T-helper 2 cell treated with Interferon-gamma antibody and Interleukin-4, amounts not matched to agents 5 μg/mL and 100 μg/mL, for 36 hours (primary cell): Measurements from ENCODE around the gene N4BP2L1.

ENCODE experiments used
- DNase-seq: peaks from one replicate; pipeline ENCODE4 v3.0.0; 2021; ENCODE audit warnings: low spot score
- H3K27ac Mint-ChIP-seq: one replicate; pipeline ENCODE4 v1.8.0; 2021; ENCODE audit warnings: mild to moderate bottlenecking, mixed read lengths
- H3K27me3 Mint-ChIP-seq: one replicate; pipeline ENCODE4 v1.8.0; 2021; ENCODE audit warnings: low read depth, mixed read lengths
- H3K36me3 Mint-ChIP-seq: one replicate; pipeline ENCODE4 v1.8.0; 2021; ENCODE audit warnings: low read depth, mixed read lengths
- H3K4me1 Mint-ChIP-seq: one replicate; pipeline ENCODE4 v1.8.0; 2021; ENCODE audit warnings: low read depth, mixed read lengths
- H3K4me3 Mint-ChIP-seq: one replicate; pipeline ENCODE4 v1.8.0; 2022; ENCODE audit warnings: mild to moderate bottlenecking, moderate library complexity, mixed read lengths
- H3K9me3 Mint-ChIP-seq: one replicate; pipeline ENCODE4 v1.8.0; 2021; ENCODE audit warnings: mixed read lengths

The N4BP2L1 gene

GRCh38 chr13:32426191-32426989 is 1.5 kb downstream of the N4BP2L1 start:
- Mint-ChIP-seq H3K27me3 (no peaks in the 10 kb centered on the region), H3K4me3 (peak overlapping the region; percentile 95), H3K27ac (peak overlapping the region; percentile 98), H3K36me3 (peaks cover 31% of the 10 kb centered on the region), H3K9me3 (peaks cover 12% of the 10 kb centered on the region), H3K4me1 (peaks cover 32% of the 10 kb centered on the region)
- peak; percentile 50 for DNase-seq

- no peaks in the 10 kb centered on the region for H3K27me3 Mint-ChIP-seq
- peaks cover 41% of the 10 kb centered on the region for H3K36me3 Mint-ChIP-seq
- peak overlapping the region; percentile 95 for H3K4me3 Mint-ChIP-seq
- no peak for DNase-seq
- H3K4me1 Mint-ChIP-seq = peaks cover 29% of the 10 kb centered on the region
- peaks cover 20% of the 10 kb centered on the region for H3K9me3 Mint-ChIP-seq
- peak overlapping the region; percentile 67 for H3K27ac Mint-ChIP-seq
Observed at GRCh38 chr13:32425158-32425557, 2.8 kb downstream of the N4BP2L1 start.

- no peak overlapping the region for H3K27ac Mint-ChIP-seq
- H3K9me3 Mint-ChIP-seq = peaks cover 33% of the 10 kb centered on the region
- DNase-seq = no peak
- H3K27me3 Mint-ChIP-seq = no peaks in the 10 kb centered on the region
- peaks cover 24% of the 10 kb centered on the region for H3K4me1 Mint-ChIP-seq
- H3K36me3 Mint-ChIP-seq = peaks cover 53% of the 10 kb centered on the region
- H3K4me3 Mint-ChIP-seq = no peak overlapping the region
Observed at GRCh38 chr13:32423592-32423991, 4.3 kb downstream of the N4BP2L1 start.

GRCh38 chr13:32419862-32420261 is 8.1 kb downstream of the N4BP2L1 start:
- H3K36me3 Mint-ChIP-seq = peaks cover 62% of the 10 kb centered on the region
- H3K27me3 Mint-ChIP-seq = no peaks in the 10 kb centered on the region
- DNase-seq = no peak
- H3K4me1 Mint-ChIP-seq = peaks cover 6% of the 10 kb centered on the region
- peaks cover 43% of the 10 kb centered on the region for H3K9me3 Mint-ChIP-seq
- no peak overlapping the region for H3K4me3 Mint-ChIP-seq
- H3K27ac Mint-ChIP-seq = peak overlapping the region; percentile 19

- H3K4me1 Mint-ChIP-seq = no peaks in the 10 kb centered on the region
- no peak overlapping the region for H3K27ac Mint-ChIP-seq
- no peaks in the 10 kb centered on the region for H3K27me3 Mint-ChIP-seq
- H3K4me3 Mint-ChIP-seq = no peak overlapping the region
- H3K36me3 Mint-ChIP-seq = peaks cover 48% of the 10 kb centered on the region
- H3K9me3 Mint-ChIP-seq = peaks cover 41% of the 10 kb centered on the region
- DNase-seq = no peak
Observed at GRCh38 chr13:32417995-32418394, 9.9 kb downstream of the N4BP2L1 start.

- Mint-ChIP-seq H3K9me3 (peaks cover 21% of the 10 kb centered on the region), H3K4me3 (no peak overlapping the region), H3K4me1 (no peaks in the 10 kb centered on the region), H3K27me3 (no peaks in the 10 kb centered on the region), H3K27ac (no peak overlapping the region), H3K36me3 (peaks cover 28% of the 10 kb centered on the region)
- no peak for DNase-seq
Observed at GRCh38 chr13:32415019-32415418, 12.9 kb downstream of the N4BP2L1 start.

GRCh38 chr13:32414580-32414979 is 13.3 kb downstream of the N4BP2L1 start:
- Mint-ChIP-seq H3K27me3 (no peaks in the 10 kb centered on the region), H3K4me3 (no peak overlapping the region), H3K4me1 (peaks cover 3% of the 10 kb centered on the region), H3K36me3 (peaks cover 25% of the 10 kb centered on the region), H3K27ac (no peak overlapping the region), H3K9me3 (peaks cover 17% of the 10 kb centered on the region)
- no peak for DNase-seq

GRCh38 chr13:32413284-32413683 is 14.6 kb downstream of the N4BP2L1 start:
- Mint-ChIP-seq H3K4me3 (no peak overlapping the region), H3K27me3 (no peaks in the 10 kb centered on the region), H3K27ac (no peak overlapping the region), H3K9me3 (peaks cover 7% of the 10 kb centered on the region), H3K4me1 (peaks cover 12% of the 10 kb centered on the region), H3K36me3 (peaks cover 18% of the 10 kb centered on the region)
- no peak for DNase-seq

- Mint-ChIP-seq H3K9me3 (no peaks in the 10 kb centered on the region), H3K4me1 (peaks cover 16% of the 10 kb centered on the region), H3K4me3 (no peak overlapping the region), H3K27me3 (no peaks in the 10 kb centered on the region), H3K36me3 (peaks cover 20% of the 10 kb centered on the region), H3K27ac (no peak overlapping the region)
- DNase-seq = no peak
Observed at GRCh38 chr13:32409561-32410421, 18.1 kb downstream of the N4BP2L1 start.

- Mint-ChIP-seq H3K27ac (peak overlapping the region; percentile 75), H3K4me1 (peaks cover 16% of the 10 kb centered on the region), H3K4me3 (no peak overlapping the region), H3K27me3 (no peaks in the 10 kb centered on the region), H3K36me3 (peaks cover 20% of the 10 kb centered on the region), H3K9me3 (no peaks in the 10 kb centered on the region)
- DNase-seq = no peak
Observed at GRCh38 chr13:32409001-32409313, 19.0 kb downstream of the N4BP2L1 start.

GRCh38 chr13:32408296-32409000 is 19.5 kb downstream of the N4BP2L1 start:
- Mint-ChIP-seq H3K4me3 (peak overlapping the region; percentile 64), H3K9me3 (no peaks in the 10 kb centered on the region), H3K27me3 (no peaks in the 10 kb centered on the region), H3K27ac (peak overlapping the region; percentile 75), H3K4me1 (peaks cover 16% of the 10 kb centered on the region), H3K36me3 (peaks cover 20% of the 10 kb centered on the region)
- DNase-seq = no peak

GRCh38 chr13:32407854-32408253 is 20.1 kb downstream of the N4BP2L1 start:
- no peak for DNase-seq
- Mint-ChIP-seq H3K4me3 (peak overlapping the region; percentile 64), H3K4me1 (peaks cover 16% of the 10 kb centered on the region), H3K27ac (peak overlapping the region; percentile 75), H3K9me3 (no peaks in the 10 kb centered on the region), H3K36me3 (peaks cover 25% of the 10 kb centered on the region), H3K27me3 (no peaks in the 10 kb centered on the region)

- Mint-ChIP-seq H3K4me3 (no peak overlapping the region), H3K27me3 (no peaks in the 10 kb centered on the region), H3K9me3 (no peaks in the 10 kb centered on the region), H3K4me1 (peaks cover 2% of the 10 kb centered on the region), H3K27ac (no peak overlapping the region), H3K36me3 (peaks cover 44% of the 10 kb centered on the region)
- DNase-seq = no peak
Observed at GRCh38 chr13:32403108-32403507, 24.8 kb downstream of the N4BP2L1 start.
